Prostate gland (tissue), 2 donors: ENCODE measurements around the gene CCL15. TPM values are rescaled to one million over a fixed set of nuclear protein-coding genes. Genes with fewer than 3 reads are reported as not detected.

Experiments
- DNase-seq: peaks from one replicate; pipeline ENCODE4 v3.0.0-alpha.2; 2019; ENCODE audit warnings: low spot score
- H3K27ac ChIP-seq, 2 donors: fragments of 200-600 bp; sonication (generic); 2 replicates each; pipeline ENCODE4 v1.5.1; 2017 to 2019
- H3K27me3 ChIP-seq: fragments of 200-600 bp; sonication (generic); replicated peaks from 2 replicates; pipeline ENCODE4 v1.5.1; 2019; ENCODE audit not compliant: insufficient read depth
- H3K36me3 ChIP-seq, 2 donors: fragments of 200-600 bp; sonication (generic); 1 replicate in 1 of 2; 2 replicates in 1 of 2; pipeline versions ENCODE4 v1.5.1 to v1.8.1; 2017 to 2019
- H3K4me1 ChIP-seq: fragments of 200-600 bp; sonication (generic); replicated peaks from 2 replicates; pipeline ENCODE4 v1.5.1; 2019
- H3K4me3 ChIP-seq, 2 donors: fragments of 200-600 bp; sonication (generic); 2 replicates each; pipeline ENCODE4 v1.5.1; 2017 to 2019
- H3K9me3 ChIP-seq: fragments of 200-600 bp; sonication (generic); 2 replicates; pipeline ENCODE4 v1.5.1; 2017
- CTCF ChIP-seq, 4 experiments: fragments of 200-600 bp in 2 of 4; fragments of 450-650 bp in 2 of 4; sonication (generic) in 2 of 4; IDR thresholded peaks; 1 replicate in 3 of 4; 2 replicates in 1 of 4; pipeline ENCODE4 v1.5.1; 2016 to 2019; ENCODE audit warnings: antibody characterized with exemption in 4 of 4, mild to moderate bottlenecking in 2 of 4, moderate library complexity in 2 of 4
- POLR2A ChIP-seq: fragments of 450-650 bp; IDR thresholded peaks from one replicate; pipeline ENCODE4 v1.6.1; 2016; ENCODE audit warnings: antibody characterized with exemption, mild to moderate bottlenecking
- POLR2AphosphoS5 ChIP-seq: sonication (generic); formaldehyde crosslinking; IDR thresholded peaks from one replicate; pipeline ENCODE4 v1.6.1; 2017; ENCODE audit warnings: antibody characterized with exemption
- WGBS: methylation state at CpG from one replicate; pipeline ENCODE4 v1.1.5; 2018; 5-methylcytosine and 5-hydroxymethylcytosine counted together
- intact Hi-C: fragments of 100-400 bp; cut with DNase I; formaldehyde crosslinking; loops from one replicate; pipeline ENCODE4 v1.14.2; 2022
- total RNA-seq, 2 donors: library from RNA; depleted of rRNA; stranded (reverse); fragments of >200 nt; gene quantifications; one replicate each; pipeline ENCODE4 v1.1.0, GENCODE V29; 2016

The CCL15 gene
- total RNA-seq, result not detected

GRCh38 chr17:36001110-36001771, at the start of gene CCL15:
Gene CCL15, minus strand, starts transcription at chr17:36001553. Its CDS starts 61 bp downstream, at chr17:36001492.
- Histone ChIP-seq H3K4me1 (no peaks in the 10 kb centered on the region), H3K27me3 (no peaks in the 10 kb centered on the region), H3K9me3 (no peaks in the 10 kb centered on the region), H3K4me3 (no peak within 1 kb of the TSS), H3K36me3 (no peaks in the 10 kb centered on the region), H3K27ac (no peak within 1 kb of the TSS)
- intact Hi-C loops, result no loop called here
- no peak for TF ChIP-seq CTCF (IDR thresholded peaks at IDR 0.05)
- no peak for TF ChIP-seq POLR2A
- TF ChIP-seq POLR2AphosphoS5, result no peak
- 78% methylated on average over 6 of the region's 6 CpGs for WGBS
- no peak for DNase-seq

- intact Hi-C loops, result no loop called here
- no peak for DNase-seq
- H3K4me3 ChIP-seq, result no peak overlapping the region
- TF ChIP-seq CTCF (IDR thresholded peaks at IDR 0.05), result no peak
- no peak for TF ChIP-seq POLR2AphosphoS5
- TF ChIP-seq POLR2A, result no peak
- H3K36me3 ChIP-seq, result no peaks in the 10 kb centered on the region
- 97% methylated on average over 2 of the region's 2 CpGs for WGBS
- H3K27ac ChIP-seq, result no peak overlapping the region
- H3K27me3 ChIP-seq, result no peaks in the 10 kb centered on the region
- H3K4me1 ChIP-seq, result no peaks in the 10 kb centered on the region
- H3K9me3 ChIP-seq, result no peaks in the 10 kb centered on the region
Measured at GRCh38 chr17:36049643-36050042, 48.3 kb upstream of the CCL15 start.

GRCh38 chr17:36048066-36048465, 46.7 kb upstream of the CCL15 start:
- TF ChIP-seq CTCF (IDR thresholded peaks at IDR 0.05), result no peak
- TF ChIP-seq POLR2A, result no peak
- no peak for TF ChIP-seq POLR2AphosphoS5
- WGBS, result 91% methylated on average over 2 of the region's 2 CpGs
- H3K27ac ChIP-seq, result no peak overlapping the region

GRCh38 chr17:36036235-36036634, 34.9 kb upstream of the CCL15 start:
- intact Hi-C loops, result no loop called here
- no peak for TF ChIP-seq CTCF (IDR thresholded peaks at IDR 0.05)
- TF ChIP-seq POLR2AphosphoS5, result no peak
- no peak for TF ChIP-seq POLR2A
- Histone ChIP-seq H3K4me1 (no peaks in the 10 kb centered on the region), H3K27me3 (no peaks in the 10 kb centered on the region), H3K4me3 (no peak overlapping the region), H3K27ac (no peak overlapping the region), H3K9me3 (no peaks in the 10 kb centered on the region), H3K36me3 (no peaks in the 10 kb centered on the region)
- DNase-seq, result no peak
- 70% methylated on average over 4 of the region's 4 CpGs for WGBS

More at GRCh38 chr17:36048066-36048465, 46.7 kb upstream of the CCL15 start:
- H3K36me3 ChIP-seq, result no peaks in the 10 kb centered on the region
- no peak overlapping the region for H3K4me3 ChIP-seq
- H3K27me3 ChIP-seq, result no peaks in the 10 kb centered on the region
- H3K4me1 ChIP-seq, result no peaks in the 10 kb centered on the region
- intact Hi-C loops, result no loop called here
- no peak for DNase-seq
- no peaks in the 10 kb centered on the region for H3K9me3 ChIP-seq

- TF ChIP-seq POLR2AphosphoS5 (no peak), CTCF (IDR thresholded peaks at IDR 0.05) (no peak), POLR2A (no peak)
- intact Hi-C loops, result no loop called here
- Histone ChIP-seq H3K9me3 (no peaks in the 10 kb centered on the region), H3K36me3 (no peaks in the 10 kb centered on the region), H3K4me1 (no peaks in the 10 kb centered on the region), H3K27me3 (no peaks in the 10 kb centered on the region), H3K27ac (no peak overlapping the region), H3K4me3 (no peak overlapping the region)
- 23% methylated on average over 3 of the region's 3 CpGs for WGBS
- DNase-seq, result no peak
Measured at GRCh38 chr17:36034127-36034526, 32.8 kb upstream of the CCL15 start.
